GM03348 (cell line): Measurements from ENCODE around the gene TUSC2.
"Not testable (repeated sequence)": the region's sequence is repeated elsewhere in the genome, so short reads cannot be mapped to it uniquely, and the experiment has no call there.

Experiments used
- DNase-seq: peaks from one replicate; pipeline ENCODE4 v3.0.0; 2012; ENCODE audit warnings: low spot score

The TUSC2 gene

DNA sequence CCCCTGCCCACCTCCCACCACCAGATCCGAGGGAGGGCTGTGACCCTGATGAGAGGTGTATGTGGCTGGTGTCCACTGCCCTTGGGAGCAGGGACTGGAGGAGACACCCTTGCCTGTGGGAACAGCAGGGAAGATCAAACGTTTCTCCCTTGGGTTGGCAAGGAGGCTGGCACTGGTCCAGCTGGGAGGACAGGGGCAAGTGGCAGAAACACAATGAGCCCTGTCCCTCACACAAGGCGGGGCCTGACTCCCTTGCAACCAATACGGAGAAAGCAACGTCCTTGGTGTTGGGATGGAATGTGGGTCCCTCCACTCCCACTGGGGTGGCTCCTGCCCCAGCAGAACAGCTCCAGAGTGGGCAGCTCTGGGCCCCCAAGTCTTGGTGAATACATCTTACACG is 10.7 kb downstream of the TUSC2 start:
- no peak for DNase-seq

DNA sequence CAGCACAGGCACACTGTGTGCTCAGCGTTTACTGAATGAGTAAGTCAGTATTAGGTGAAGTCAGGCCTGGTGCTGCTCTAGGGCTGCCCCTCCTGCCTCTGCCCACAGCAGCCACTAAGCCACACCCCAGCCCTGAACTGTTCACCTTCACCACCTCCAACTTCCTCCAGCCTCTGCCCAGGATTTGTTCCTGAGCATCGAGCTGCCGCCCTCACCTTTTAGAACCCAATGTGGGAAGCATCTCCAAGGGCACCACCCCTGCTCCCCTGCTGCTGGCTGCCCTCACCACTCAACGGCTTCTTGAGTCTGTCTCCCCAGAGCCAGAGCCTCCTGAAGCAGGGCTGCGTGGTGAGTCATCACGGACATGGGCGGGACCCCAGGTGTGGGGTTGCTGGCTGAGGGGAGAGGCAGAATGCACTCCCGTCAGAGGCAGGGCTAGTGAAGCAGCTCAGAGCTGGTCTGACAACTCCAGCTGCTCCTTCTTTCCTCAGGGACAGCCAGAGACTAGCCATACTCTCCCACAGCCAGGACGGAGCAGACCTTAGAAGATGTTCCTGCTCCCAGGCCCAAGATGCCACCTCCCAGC is 11.3 kb downstream of the TUSC2 start:
- DNase-seq = no peak

DNA sequence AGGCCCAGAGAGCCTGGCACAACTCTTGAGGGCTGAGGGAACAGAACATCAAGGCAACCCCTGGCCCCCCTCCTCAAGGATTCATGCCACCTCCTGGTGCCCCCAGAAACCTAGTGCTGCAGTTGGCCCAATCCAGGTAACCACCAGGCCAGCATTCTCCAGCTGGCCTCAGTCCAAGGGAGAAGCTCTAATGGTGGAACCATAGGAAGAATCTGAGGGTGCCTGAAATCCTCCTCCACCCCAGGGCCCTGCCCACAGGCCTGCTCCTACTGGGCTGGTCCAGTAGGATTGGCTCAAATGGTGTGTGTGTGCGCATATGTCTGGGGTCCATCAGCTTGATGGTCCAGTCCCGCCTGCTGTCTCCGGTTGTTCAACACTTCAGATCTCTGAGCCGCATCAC is 13.2 kb downstream of the TUSC2 start:
- no peak for DNase-seq

DNA sequence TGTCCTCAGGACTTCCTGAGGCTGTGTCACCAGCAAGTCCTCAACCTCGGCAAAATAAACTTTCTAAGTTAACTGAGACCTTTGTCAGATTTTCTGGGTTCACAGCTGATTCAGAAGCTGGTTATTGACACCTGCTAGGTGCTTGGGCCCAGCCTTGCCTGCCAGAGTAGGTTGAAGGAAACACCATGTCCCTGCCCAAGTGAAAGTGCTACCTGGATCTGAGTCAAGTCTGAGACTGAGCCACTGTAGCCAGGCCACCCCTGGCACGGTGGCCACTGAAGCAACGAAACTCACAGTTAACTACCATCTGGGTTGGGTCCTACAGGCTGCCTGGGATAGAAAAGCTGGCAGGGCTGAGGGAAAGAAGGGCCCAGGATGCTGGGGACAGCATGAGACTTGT is 13.7 kb downstream of the TUSC2 start:
- DNase-seq = no peak

DNA sequence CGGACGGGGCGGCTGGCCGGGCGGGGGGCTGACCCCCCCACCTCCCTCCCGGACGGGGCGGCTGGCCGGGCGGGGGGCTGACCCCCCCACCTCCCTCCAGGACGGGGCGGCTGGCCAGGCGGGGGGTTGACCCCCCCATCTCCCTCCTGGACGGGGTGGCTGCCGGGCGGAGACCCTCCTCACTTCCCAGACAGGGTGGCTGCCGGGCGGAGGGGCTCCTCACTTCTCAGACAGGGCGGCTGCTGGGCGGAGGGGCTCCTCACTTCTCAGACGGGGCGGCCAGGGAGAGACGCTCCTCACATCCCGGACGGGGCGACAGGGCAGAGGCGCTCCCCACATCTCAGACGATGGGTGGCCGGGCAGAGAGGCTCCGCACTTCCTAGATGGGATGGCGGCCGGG is 16.0 kb downstream of the TUSC2 start:
- DNase-seq = not testable (repeated sequence)

DNA sequence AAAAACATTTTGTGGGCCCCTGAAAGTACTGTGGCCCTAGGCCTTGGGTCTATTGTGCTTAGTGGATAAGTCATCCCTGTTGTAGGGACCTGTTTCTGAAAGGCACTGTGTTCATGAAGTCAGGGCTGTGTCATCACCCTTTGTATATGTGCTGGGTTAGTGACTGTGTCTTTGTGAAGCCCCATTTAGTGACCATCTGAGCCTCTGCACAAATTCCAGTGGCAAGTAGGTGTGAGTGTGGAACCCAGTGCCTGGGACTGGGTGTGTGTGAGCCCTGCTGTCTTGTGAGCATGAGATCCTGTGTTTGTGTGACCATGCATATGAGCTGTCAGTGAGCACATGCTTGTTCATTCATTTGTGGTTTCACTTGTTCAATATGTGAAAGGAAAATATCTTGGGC is 23.4 kb downstream of the TUSC2 start:
- DNase-seq = no peak

DNA sequence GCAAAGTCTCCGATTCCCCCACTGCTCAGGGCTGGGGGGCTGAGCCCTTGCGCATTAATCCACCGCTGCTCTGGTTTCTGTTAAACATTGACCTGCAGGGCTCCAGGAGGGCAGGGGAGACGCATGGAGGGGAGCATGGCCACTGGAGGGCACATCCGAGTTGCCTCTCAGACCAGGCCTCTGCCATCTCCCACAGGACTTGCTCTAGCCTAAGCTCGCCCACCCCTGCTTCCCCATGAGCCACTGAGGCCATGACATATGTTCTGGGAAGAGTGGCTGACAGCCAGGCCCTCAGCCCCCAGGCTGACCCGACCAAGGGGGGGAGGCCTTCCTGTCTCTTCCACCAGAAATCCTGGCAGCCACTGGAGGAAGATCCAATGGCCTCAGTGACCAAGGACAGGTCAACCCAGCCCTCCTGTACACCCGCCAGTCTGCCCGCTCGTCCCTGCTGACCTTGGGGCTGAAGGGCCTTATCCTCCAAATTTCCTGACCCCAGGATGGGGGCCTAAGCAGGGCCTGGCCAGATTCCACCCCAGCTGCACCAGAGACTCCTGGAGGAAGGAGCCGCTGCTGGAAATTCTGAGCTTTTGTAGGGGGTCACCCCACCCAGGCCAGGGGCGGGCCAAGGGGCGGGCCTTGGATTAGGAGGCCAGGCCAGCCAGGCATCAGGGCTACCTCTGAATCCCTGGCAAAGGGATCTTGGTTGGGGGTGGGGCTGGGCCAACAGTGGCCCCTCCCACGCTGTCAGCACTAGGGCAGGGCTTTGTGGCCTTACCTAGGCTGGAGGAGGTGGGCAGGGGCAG is 24.8 kb downstream of the TUSC2 start, which contains the start of gene HYAL1:
TSS of gene HYAL1 (minus strand) at position 562 of the 803 bp plus-strand sequence. CDS start 618 bp downstream, outside the sequence.
- no peak for DNase-seq

DNA sequence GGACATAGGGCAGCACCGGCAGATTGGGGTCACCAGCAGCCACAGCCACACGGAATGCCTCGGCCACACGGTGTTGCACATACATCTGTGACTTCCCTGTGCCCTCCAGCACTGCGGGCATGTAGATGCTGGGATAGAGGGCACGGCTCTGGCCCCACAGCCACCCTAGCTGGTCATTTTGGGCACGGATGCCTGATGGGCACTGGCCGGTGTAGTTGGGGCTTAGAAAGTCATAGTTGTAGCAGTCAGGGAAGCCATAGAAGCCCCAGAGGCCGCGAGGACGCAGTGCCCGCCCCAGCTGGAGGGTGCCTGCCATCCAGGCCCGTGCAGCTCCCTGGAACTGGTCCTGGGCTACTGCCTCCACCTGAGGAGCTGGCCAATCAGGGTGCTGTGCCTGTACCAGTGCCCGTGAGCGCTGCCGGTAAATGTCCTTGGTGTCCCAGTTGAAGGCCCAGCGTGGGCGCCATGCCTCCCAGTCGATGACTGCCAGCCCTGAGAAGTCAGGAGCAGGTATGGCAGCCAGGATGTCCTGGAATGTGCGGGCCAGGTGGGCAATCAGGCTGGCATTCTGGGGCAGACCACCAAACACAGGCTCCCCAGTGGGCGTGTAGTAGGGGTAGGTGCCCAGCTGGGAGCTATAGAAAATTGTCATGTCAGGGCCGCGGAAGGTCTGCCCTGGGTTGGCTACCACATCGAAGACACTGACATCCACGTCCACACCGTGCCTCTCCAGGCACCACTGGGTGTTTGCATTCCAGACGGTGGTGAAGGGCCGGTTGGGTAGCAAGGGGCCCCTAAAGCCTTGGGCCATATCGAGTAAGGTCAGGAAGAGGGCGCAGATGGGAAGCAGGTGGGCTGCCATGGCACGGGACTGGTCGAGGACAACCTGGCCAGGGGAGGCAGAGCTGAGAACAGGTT is 25.7 kb downstream of the TUSC2 start:
- no peak for DNase-seq

DNA sequence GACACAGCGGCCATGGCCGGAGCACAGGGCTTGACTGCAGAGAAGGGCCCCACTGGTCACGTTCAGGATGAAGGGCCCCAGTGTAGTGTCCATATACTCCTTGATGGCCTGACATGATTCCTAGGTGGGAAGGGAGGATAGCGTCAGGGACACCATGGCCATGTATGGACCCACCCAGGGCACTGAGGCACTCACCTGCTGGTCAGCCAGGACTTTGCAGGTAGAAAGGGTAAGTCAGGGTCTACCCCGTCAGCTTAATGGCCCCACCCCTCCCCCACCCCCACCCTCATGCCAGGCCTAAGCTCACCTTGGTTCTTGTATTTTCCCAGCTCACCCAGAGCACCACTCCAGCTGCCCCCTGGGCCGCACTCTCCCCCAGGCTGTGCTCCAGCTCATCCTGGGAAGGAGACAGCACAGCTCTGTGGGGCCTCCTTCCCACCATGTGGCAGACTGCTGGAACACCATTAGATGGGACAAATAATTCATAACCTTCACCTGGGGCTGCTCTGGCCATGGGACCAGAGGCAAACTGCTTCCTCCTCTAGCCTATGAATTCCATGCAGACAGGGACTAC is 27.3 kb downstream of the TUSC2 start:
- no peak for DNase-seq

DNA sequence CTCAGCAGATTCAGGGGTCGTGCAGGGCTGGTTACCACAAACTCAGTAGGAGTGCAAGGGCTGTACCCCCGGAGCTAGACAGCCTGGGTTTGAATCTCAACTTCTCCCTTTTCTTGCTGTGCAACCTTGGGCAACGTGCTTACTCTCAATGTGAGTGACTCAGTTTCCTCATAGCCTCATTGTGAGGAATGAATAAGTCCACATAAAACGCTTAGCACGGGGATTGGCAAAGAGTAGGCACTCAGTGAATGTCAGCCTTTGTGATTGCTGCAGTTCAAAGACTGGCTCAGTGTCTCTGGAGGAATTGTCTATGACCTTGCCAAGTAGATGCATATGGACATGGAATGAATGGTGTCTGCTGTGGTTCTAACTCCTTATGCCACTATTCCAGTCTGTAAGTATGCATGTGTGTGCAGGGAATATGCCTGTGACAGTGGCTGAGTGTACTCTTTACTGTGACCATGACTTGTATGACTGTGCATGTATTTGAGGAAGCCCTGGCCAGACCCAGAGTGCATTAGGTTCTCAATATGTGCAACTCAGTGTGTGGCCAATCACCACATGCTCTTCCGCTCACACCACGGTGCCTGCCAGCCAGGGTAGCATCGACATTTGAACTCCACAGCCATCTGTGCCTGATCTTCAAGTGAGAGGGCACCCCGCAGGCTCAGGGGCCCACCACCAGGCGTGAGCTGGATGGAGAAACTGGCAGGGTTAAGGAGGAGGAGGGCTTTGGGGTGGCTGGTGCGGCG is 27.9 kb downstream of the TUSC2 start:
- DNase-seq = peak; percentile 22

DNA sequence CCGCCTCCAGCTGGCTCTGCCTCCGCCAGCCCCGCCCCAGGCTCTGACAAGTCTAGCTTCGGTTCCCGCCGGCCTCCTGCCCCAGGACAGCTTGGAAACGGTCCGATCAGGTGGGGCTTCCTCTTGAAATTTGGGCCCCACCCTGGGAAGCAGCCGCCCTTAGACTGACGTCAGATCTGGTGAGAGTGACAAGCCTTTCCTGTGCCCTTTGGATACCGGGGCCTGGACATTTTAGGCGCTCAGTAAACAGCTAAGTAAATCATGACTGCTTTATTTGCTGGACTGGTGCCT is 28.4 kb downstream of the TUSC2 start:
- no peak for DNase-seq

DNA sequence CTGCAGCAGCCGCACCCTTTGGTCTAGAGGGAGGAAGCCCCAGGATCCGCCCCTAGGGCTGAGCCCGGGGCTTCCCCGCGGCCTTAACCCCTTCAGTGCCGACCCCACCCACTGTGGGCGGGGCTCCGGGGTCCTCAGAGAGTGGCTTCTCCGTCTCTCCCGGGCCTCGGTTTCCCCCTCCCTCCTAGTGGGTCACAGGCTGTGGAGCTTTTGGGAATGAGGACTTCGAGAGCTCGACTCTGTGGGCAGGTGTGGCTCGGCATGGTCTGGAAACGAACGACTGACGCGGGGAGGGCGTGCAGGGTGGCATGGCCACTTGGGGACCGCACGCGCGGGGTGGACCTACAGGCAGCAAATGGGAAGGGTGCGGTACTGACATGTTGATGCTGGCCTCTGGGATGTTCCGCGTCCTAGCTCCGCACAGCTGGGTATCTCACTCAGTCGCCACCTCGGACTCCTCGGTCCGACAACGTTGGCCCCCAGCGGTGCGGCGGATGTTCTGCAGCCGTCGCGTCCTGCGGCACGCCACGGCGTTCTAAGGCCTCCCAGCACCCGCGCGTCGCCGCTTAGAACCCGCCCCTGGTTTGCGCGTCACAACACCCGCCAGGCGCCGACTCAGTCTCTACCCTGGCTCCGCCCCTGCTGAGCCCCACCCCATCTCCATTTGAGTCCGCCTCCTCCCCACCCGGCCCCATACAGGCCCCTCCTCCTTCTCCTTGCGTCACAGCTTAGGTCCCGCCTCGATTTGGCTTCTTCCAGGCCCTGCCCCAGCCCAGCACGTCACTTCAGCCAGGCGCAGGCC is 29.0 kb downstream of the TUSC2 start, which contains the start of the genes HYAL3 and NAA80:
TSS of gene HYAL3 (minus strand) at position 570 of the 802 bp plus-strand sequence. CDS start 3,803 bp downstream, outside the sequence.
TSS of gene NAA80 (minus strand) at position 570 of the 802 bp plus-strand sequence. CDS start 1,942 bp downstream, outside the sequence.
- peak; percentile 100 for DNase-seq

DNA sequence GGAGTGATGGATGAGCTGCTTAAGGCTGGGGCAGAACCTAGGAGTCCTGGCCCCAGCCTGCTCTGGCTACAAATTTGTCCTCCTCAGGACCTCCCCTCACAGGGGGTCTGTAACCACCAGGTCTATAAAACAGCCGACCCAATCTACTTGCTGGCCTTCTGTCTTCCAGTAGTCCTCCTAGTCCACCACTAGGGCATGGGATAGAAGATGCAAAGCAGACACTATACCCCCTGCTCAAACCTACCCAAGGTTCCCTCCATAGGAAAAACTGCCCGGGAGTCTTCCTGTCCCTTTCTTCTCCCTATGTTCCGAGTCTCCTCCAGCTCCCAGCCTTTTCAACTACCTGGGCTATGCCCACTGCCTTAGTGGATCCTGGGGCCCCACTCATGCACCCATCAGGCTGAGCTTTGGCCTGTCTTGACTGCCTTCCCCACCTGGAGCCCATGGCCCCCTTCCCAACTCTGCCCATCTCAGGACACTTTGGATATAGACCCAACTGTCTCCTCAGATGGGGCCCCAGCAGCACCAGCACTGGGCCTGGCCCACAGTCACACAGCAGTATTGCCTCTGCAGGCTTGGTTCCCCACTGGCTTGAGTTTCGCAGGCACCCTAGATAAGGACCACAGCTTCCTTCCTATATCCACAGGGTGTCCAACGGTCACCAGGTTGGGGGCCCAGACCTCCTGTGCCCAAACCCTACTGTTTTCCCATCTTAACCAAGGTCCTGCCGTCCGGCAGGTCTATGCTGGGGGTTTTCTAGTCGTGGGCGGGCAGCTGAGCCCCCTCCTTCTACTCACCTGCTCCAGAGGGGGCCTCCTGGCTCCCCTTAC is 29.9 kb downstream of the TUSC2 start:
- DNase-seq = no peak

DNA sequence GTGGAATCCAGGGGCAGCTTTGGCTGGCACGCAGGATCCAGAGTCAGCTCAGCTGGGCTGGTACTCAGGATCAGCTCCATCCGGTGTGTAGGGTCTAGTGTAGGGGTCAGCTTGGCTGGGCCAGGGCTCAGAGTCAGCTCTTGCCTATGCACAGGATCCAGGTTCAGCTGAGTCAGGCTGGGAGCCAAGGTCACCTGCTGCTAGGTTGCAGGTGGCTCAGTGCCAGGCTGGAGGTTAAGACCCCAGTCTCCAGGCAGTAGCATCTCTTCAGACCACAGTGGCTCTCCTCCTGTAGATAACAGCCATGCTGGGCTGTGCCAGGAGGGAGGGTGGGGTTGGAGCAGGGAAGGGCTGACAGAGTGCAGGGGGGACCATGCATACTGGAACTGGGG is 30.6 kb downstream of the TUSC2 start:
- no peak for DNase-seq

DNA sequence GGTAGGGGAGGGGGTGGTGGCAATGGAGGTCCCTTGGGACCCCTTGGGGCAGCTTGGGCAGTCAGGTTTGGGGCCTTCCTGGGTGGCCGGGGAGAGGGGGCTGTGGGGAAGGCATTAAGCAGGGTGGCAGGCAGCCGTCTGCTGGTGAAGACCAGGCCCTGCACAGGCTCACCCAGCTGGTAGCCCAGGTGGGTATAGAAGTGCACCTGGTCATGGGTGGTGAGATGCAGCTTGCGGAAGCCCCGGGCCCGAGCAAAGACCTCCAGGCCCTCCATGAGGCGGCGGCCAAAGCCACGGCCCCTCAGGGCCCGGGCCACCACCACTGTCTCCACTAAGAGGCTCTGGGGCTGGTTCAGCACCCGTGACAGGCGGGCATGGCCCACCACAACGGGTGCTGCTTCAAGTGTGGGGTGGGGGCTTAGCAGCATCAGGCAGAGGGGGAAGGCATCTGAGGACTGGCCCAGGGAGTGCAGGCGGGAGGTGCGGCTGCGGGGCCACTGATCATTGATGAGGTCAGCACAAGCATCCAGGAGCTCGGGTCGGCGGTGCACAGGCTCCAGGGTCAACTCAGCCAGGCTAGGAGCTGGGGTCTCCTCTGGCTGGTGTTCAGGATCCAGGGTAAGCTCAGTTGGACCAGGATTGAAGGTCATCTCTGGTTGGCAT is 31.2 kb downstream of the TUSC2 start:
- no peak for DNase-seq

DNA sequence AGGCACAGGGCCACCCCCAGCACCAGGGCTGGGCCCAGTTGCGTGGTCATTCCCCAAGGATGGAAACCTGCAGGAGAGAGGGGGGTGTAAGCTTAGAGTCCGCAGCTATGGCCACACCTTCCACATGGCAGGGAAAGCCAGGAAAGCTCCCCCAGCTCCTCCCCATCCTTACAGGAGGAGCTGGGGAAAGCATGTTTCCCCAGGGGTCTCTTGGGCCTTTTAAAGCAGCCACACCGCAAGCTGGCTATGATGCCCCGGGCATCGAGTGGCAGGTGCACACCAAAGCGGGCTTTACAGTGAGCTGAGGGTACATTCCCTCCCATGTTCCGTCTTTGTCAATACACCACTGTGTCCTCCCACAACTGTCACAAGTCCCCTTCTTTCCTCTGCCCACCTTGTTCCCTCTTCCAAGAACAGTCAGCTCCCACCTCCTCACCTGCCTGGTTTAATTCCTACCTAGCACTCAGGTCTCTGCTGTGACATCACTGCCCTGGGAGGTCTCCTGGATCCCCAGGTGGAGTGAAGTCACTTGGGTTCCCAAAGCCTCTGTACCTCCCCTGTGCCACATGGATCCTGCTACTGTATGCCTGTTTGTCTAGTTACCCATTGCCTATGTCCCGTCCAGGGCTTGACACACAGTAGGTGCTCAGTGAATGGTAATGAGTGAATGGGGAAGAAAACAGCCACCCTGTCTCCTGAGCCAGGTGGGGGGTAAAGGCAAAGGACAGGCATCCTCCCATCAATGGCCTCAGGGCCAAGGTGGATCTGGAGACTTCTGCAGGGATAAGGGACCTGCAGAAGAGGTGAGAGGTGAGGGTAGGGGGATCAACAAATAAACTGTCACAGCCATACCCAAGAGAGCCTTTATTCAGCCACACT is 32.2 kb downstream of the TUSC2 start:
- no peak for DNase-seq

DNA sequence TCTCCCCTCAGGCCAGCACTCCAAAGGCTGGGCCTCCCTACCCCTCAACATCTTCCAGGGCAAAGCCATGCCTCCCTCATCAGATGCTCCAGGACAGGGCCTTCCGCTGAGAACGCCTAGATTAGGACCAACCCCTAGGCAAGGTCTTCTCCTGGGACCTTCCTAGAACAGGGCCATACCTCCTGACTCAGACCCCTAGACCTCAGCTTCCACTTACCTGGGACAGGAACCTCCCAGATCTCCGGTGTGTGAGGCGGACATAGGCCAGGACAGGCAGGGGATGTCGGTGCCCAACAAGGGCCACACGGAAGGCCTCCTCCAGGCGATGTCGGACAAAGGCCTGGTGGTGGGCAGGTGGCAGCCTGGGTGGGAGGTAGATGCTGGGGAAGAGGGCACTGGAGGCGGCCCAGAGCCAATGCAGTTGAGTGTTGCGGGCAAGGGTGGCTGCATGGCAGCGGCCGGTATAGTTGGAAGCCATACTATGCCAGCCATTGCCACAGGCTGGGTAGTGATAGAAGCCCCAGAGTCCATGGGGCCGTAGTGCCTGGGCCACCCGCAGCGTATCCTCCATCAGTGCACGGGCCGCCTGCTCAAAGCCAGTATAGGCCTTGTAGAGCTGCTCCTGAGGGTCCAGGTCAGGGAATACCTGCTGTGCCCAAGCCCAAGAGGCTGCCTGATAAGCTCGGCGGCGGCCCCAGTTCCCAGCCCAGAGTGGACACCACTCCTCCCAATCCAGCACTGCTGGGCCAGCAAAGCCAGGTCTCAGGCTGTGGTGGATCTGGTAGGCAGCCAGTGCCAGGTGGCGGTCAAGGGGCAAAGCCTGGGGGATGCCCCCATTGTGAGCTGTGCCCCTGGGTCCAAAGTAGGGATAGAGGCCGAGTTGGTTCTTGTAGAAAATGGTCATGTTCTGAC is 33.3 kb downstream of the TUSC2 start:
- no peak for DNase-seq
